GM18909 (cell line): Measurements from ENCODE around the gene DYDC2.
"Not testable (repeated sequence)": the region's sequence is repeated elsewhere in the genome, so short reads cannot be mapped to it uniquely, and the experiment has no call there.

Source experiments
- ATAC-seq: cut with Tn5 transposase; IDR thresholded peaks from one replicate; pipeline ENCODE4 v1.9.1; 2021; ENCODE audit warnings: mild to moderate bottlenecking; ENCODE audit not compliant: unreplicated experiment, poor library complexity

Gene DYDC2

DNA sequence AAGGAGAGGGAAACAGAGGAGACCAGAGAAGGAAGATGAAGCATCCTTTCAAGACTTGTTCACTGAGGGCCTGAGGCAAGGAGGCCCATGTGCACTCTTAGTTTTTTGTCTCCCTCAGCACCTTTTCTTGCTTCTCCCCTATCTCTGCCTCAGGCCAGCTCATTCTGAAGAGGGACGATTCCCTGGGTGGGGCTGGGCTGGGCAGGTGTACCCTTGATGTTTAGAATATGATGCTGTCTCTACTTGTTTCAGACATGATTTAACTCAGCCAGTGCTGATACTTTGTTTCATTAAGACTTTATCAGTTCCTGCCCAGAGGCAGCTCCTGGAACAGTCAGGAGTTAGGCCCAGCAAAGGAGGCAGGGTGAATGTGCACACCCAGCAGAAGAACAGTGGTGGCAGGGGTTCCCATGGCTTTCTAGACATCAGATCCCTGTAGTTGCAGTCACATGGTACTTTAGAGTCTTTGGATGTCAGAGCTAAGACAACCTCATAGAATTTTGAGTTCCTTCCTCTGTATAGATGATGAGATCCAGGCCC, 55.2 kb downstream of the DYDC2 start:
- no peak for ATAC-seq

DNA sequence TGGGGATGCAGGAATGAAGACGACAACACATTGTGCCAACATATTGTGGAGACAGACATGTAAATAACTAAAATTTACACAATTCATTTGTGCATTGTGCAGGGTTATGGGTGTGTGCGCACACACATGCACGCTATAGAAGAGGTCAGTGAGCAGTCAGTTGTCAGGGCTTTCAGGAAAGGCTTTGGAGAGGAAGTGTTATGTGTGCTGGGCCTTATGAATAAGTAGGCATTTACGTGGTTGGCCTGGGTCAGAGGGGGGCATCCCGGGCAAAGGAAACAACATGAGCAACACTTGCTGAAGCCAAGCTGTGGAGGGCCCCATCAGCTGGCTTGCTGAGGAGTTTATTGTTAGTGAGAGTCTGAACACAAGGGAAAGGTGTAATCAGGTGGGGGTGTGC, 55.9 kb downstream of the DYDC2 start:
- no peak for ATAC-seq

DNA sequence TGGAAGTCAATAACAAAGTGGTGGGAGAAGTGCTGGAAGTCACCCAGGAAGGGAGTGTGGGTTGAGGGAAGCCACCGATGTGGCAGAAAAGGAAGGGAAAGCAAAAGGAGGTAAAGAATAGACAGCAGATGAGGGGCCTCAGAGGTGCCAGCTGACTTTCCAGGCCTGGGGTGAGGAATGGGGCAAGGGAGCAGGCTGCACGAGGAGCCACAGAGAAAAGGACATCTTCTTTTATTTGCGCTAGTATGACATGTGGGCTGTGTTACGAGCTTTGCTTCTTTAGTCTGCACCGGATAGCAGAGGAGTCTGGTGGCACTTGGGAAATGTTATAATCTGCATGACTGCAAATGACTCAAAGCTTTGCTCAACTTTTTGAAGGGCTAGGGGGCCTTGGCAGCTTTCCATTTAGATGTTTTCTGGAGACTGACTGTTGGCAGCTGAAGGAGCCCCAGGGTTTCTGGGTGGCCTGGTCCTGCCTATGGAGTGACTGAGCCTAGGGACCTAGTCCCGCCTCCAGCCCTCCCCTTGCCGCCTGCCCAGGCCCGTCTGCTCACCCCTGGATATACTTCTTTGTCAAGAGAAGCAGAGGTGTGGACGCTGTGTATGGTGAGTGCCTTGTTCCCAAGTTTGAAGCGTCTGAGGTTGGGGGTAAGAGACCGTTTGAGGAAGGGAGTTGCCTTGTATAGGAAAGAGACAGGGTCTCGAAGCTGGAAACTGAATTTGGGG, 56.9 kb downstream of the DYDC2 start:
- ATAC-seq, result no peak

DNA sequence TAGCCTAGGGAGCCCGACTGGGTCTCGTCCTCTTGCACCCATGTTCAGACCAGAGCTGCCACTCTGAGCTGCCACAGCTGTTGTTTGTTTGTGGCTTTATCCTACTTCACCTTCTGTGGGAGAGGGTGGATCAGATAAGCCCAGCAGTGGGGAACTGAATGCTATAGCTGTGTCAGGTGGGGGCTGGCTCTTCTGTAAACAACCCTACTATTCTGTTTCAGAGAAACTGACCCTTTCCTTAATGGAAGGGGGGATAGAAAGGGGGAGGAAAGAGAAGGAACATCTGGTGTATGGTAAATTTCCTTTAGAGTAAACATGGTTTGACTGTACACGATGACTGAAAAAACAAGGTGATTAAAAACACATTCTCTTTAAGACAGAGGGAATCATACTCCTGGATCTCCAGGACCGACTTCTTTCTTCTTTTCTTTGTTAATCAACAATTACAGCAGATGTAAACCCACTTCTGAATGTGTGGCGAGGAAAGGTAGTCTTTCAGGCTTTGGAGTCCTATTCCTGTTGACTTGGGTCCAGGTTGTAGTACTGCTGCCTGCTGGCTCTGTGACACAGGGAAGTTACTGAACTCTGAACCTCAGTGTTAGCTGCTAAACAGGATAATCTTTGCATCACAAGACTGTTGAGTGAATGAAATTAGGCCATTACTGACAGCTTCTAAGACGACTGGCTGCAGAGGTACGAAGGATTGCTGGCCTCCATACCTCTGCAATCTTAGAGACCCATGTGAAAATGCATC, 57.7 kb downstream of the DYDC2 start:
- ATAC-seq, result no peak

DNA sequence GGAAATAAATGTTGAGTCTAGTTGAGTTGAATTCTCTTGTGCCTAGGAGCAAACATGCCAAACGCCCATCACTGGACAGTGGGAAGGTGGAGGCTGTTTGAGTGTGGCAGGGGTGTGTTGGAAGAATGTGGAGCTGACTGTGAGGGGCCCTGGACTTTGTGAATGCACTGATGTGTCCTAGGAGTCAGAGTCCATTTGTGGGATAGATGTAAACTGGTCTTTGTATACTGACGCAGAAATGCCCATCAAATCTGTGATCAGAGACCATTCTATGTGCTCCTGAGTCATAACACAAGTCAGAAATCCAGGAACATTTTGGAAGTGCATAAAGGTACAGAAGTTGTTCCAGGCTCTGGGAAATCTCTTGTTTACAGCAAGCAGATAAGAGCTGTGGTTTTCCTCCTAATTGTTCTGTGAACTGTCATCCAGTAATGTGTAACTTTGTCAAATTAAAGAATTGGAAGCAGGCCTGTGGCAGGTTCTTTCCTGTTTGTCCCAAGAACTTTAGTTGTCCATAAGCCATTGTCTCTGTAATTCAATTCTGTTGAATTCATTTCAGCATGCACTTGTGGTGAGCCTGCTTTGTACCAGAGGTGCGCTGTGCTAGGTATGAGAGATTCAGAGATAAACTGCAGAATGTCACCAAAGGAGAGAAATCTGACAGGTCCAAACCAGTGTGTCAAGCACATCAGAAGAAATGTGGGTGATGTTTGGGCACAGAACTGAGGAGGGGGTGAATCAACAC, 59.3 kb downstream of the DYDC2 start:
- no peak for ATAC-seq

DNA sequence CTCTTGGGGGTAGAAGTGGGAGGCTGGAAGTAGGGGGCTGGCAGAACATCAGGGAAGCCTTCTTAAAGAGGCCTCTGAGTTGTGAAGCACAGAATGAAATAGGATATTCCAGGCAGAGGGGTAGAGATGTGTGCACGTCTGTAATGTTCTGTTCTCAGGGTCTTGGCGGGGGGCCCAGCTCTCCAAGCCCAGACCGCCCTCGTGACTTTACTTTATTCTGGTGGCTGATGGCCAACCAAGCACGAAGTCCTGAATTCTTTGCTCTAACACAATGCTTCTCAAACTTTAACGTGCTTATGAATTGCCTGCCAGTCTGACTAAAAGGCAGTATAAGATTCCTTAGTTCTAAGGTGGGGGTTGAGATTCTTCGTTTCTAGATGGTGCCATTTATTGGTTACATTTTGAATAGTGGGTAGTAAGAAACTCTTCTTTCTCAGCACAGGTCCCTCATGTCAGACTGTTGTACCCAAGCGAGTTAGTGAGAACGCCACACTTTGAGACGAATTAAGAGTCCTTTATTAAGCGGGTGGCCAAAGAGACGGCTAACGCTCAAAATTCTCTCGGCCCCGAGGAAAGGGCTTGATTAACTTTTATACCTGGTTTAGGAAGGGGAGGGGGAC, 60.0 kb downstream of the DYDC2 start:
- no peak for ATAC-seq

DNA sequence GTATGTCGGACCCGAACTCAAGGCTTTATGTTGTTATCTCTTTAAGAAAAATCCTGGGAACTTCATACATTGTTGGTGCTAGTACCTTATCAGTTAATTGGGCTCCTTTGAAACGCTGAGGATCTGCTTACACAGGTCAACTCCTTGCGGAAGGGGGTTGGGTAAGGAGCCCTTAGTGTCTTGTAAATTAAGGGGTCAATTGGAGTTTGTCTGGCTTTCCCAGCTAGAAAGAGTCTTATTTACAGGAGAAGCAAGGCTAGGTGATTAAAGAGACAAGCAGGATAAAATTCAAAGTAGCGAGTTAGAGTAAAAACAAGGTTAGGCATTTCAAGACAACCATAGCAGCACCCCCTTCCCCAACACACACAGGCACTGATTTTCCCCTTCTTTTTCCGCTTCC, 60.7 kb downstream of the DYDC2 start:
- ATAC-seq, result not testable (repeated sequence)
